Measurements from ENCODE around the gene FBP2. TPM values are rescaled to one million over a fixed set of nuclear protein-coding genes. Genes with fewer than 3 reads are reported as not detected.

Gene FBP2
- total and polyA plus RNA-seq, 2 experiments from 2014 or later, result not detected

DNA sequence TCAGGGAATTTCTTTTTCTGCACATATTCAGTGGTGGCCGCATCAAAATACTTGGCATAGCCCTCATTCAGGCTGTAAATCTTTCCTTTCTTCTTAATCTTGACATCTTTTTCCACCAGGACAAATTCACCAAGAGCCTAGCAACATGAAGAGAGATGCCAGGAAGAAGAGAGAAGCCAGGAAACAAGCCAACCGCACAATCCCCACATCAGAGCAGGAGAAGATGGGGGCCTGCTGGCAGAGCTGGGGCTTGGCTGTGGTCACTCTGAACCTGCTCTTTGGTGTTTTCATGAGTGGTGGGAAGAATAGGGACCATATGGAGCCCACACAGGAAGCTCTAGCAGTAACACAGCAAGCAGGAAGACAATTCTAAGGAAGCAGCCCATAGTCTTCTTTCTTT lies 26.4 kb downstream of the FBP2 start:
- Histone ChIP-seq H2AFZ (no peak overlapping the region), H3K27ac (ENCODE audit: low read depth) (no peak overlapping the region), H3K27me3 (ENCODE audit: insufficient read depth) (no peaks in the 10 kb centered on the region), H3K36me3 (ENCODE audit: insufficient read depth) (0 out of 2 replicates have a peak, but pooled peaks cover 6% of the 10 kb centered on the region), H3K4me2 (no peak overlapping the region), H3K4me3 (no peak overlapping the region), H3K79me2 (replicated peaks; ENCODE audit: insufficient read depth) (no peaks in the 10 kb centered on the region), H3K9me2 (ENCODE audit: insufficient read depth) (no peaks in the 10 kb centered on the region), H4K20me1 (replicated peaks; ENCODE audit: insufficient read depth) (no peaks in the 10 kb centered on the region), H3F3A (replicated peaks; ENCODE audit: low read depth) (no peaks in the 10 kb centered on the region), H3K4me1 (ENCODE audit: insufficient read depth) (peaks cover 9% of the 10 kb centered on the region)
- no peak for ATAC-seq
- Mint-ChIP-seq H3K27me3 (ENCODE audit: insufficient read depth, low read depth, poor library complexity) (peaks cover 2% of the 10 kb centered on the region), H3K27ac (no peak overlapping the region), H3K36me3 (ENCODE audit: low read depth) (peaks cover 14% of the 10 kb centered on the region; the same call in 2 of the 3 replicates), H3K9me3 (peaks cover 3% of the 10 kb centered on the region; the same call in 1 of the 3 replicates), H3K4me3 (no peak overlapping the region), H3K4me1 (peaks cover 12% of the 10 kb centered on the region)
- TF ChIP-seq POLR2AphosphoS5 (IDR thresholded peaks at IDR 0.05; ENCODE audit: low read depth), result no peak
- no peak for TF ChIP-seq CREB1 (CRISPR knock-in tag; IDR thresholded peaks at IDR 0.05; ENCODE audit: low read depth)
- TF ChIP-seq ZNF331 (CRISPR knock-in tag; IDR thresholded peaks at IDR 0.05; ENCODE audit: low read depth), result no peak
- TF ChIP-seq, protein P1, sequence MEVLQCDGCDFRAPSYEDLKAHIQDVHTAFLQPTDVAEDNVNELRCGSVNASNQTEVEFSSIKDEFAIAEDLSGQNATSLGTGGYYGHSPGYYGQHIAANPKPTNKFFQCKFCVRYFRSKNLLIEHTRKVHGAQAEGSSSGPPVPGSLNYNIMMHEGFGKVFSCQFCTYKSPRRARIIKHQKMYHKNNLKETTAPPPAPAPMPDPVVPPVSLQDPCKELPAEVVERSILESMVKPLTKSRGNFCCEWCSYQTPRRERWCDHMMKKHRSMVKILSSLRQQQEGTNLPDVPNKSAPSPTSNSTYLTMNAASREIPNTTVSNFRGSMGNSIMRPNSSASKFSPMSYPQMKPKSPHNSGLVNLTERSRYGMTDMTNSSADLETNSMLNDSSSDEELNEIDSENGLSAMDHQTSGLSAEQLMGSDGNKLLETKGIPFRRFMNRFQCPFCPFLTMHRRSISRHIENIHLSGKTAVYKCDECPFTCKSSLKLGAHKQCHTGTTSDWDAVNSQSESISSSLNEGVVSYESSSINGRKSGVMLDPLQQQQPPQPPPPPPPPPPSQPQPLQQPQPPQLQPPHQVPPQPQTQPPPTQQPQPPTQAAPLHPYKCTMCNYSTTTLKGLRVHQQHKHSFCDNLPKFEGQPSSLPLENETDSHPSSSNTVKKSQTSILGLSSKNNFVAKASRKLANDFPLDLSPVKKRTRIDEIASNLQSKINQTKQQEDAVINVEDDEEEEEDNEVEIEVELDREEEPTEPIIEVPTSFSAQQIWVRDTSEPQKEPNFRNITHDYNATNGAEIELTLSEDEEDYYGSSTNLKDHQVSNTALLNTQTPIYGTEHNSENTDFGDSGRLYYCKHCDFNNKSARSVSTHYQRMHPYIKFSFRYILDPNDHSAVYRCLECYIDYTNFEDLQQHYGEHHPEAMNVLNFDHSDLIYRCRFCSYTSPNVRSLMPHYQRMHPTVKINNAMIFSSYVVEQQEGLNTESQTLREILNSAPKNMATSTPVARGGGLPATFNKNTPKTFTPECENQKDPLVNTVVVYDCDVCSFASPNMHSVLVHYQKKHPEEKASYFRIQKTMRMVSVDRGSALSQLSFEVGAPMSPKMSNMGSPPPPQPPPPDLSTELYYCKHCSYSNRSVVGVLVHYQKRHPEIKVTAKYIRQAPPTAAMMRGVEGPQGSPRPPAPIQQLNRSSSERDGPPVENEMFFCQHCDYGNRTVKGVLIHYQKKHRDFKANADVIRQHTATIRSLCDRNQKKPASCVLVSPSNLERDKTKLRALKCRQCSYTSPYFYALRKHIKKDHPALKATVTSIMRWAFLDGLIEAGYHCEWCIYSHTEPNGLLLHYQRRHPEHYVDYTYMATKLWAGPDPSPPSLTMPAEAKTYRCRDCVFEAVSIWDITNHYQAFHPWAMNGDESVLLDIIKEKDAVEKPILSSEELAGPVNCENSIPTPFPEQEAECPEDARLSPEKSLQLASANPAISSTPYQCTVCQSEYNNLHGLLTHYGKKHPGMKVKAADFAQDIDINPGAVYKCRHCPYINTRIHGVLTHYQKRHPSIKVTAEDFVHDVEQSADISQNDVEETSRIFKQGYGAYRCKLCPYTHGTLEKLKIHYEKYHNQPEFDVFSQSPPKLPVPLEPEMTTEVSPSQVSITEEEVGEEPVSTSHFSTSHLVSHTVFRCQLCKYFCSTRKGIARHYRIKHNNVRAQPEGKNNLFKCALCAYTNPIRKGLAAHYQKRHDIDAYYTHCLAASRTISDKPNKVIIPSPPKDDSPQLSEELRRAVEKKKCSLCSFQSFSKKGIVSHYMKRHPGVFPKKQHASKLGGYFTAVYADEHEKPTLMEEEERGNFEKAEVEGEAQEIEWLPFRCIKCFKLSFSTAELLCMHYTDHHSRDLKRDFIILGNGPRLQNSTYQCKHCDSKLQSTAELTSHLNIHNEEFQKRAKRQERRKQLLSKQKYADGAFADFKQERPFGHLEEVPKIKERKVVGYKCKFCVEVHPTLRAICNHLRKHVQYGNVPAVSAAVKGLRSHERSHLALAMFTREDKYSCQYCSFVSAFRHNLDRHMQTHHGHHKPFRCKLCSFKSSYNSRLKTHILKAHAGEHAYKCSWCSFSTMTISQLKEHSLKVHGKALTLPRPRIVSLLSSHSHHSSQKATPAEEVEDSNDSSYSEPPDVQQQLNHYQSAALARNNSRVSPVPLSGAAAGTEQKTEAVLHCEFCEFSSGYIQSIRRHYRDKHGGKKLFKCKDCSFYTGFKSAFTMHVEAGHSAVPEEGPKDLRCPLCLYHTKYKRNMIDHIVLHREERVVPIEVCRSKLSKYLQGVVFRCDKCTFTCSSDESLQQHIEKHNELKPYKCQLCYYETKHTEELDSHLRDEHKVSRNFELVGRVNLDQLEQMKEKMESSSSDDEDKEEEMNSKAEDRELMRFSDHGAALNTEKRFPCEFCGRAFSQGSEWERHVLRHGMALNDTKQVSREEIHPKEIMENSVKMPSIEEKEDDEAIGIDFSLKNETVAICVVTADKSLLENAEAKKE (CRISPR knock-in tag; IDR thresholded peaks at IDR 0.05), result no peak
- TF ChIP-seq, protein P2, sequence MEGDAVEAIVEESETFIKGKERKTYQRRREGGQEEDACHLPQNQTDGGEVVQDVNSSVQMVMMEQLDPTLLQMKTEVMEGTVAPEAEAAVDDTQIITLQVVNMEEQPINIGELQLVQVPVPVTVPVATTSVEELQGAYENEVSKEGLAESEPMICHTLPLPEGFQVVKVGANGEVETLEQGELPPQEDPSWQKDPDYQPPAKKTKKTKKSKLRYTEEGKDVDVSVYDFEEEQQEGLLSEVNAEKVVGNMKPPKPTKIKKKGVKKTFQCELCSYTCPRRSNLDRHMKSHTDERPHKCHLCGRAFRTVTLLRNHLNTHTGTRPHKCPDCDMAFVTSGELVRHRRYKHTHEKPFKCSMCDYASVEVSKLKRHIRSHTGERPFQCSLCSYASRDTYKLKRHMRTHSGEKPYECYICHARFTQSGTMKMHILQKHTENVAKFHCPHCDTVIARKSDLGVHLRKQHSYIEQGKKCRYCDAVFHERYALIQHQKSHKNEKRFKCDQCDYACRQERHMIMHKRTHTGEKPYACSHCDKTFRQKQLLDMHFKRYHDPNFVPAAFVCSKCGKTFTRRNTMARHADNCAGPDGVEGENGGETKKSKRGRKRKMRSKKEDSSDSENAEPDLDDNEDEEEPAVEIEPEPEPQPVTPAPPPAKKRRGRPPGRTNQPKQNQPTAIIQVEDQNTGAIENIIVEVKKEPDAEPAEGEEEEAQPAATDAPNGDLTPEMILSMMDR (conservative IDR thresholded peaks at IDR 0.05; ENCODE audit: low read depth in 2 of 2), result no peak
- TF ChIP-seq STAT1 (IDR thresholded peaks at IDR 0.05; ENCODE audit: unreplicated experiment), result no peak
- TF ChIP-seq, protein P3, sequence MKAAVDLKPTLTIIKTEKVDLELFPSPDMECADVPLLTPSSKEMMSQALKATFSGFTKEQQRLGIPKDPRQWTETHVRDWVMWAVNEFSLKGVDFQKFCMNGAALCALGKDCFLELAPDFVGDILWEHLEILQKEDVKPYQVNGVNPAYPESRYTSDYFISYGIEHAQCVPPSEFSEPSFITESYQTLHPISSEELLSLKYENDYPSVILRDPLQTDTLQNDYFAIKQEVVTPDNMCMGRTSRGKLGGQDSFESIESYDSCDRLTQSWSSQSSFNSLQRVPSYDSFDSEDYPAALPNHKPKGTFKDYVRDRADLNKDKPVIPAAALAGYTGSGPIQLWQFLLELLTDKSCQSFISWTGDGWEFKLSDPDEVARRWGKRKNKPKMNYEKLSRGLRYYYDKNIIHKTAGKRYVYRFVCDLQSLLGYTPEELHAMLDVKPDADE (IDR thresholded peaks at IDR 0.05), result no peak
- TF ChIP-seq ZNF114 (CRISPR knock-in tag; IDR thresholded peaks at IDR 0.05), result no peak
- TF ChIP-seq NANOG (IDR thresholded peaks at IDR 0.05; ENCODE audit: borderline replicate concordance), result no peak
- TF ChIP-seq EZH2 (IDR thresholded peaks at IDR 0.05; ENCODE audit: low read depth, unreplicated experiment), result no peak
- no peak for TF ChIP-seq JUNB (IDR thresholded peaks at IDR 0.05; ENCODE audit: unreplicated experiment)
- no peak for TF ChIP-seq EZH2phosphoT487 (IDR thresholded peaks at IDR 0.05; ENCODE audit: unreplicated experiment)
- TF ChIP-seq, protein P4, sequence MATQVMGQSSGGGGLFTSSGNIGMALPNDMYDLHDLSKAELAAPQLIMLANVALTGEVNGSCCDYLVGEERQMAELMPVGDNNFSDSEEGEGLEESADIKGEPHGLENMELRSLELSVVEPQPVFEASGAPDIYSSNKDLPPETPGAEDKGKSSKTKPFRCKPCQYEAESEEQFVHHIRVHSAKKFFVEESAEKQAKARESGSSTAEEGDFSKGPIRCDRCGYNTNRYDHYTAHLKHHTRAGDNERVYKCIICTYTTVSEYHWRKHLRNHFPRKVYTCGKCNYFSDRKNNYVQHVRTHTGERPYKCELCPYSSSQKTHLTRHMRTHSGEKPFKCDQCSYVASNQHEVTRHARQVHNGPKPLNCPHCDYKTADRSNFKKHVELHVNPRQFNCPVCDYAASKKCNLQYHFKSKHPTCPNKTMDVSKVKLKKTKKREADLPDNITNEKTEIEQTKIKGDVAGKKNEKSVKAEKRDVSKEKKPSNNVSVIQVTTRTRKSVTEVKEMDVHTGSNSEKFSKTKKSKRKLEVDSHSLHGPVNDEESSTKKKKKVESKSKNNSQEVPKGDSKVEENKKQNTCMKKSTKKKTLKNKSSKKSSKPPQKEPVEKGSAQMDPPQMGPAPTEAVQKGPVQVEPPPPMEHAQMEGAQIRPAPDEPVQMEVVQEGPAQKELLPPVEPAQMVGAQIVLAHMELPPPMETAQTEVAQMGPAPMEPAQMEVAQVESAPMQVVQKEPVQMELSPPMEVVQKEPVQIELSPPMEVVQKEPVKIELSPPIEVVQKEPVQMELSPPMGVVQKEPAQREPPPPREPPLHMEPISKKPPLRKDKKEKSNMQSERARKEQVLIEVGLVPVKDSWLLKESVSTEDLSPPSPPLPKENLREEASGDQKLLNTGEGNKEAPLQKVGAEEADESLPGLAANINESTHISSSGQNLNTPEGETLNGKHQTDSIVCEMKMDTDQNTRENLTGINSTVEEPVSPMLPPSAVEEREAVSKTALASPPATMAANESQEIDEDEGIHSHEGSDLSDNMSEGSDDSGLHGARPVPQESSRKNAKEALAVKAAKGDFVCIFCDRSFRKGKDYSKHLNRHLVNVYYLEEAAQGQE (IDR thresholded peaks at IDR 0.05; ENCODE audit: unreplicated experiment), result no peak
- DNase-seq (ENCODE audit: low spot score), result no peak
